H1 (cell line): ENCODE data around the gene AKAP9. TPM values are rescaled to one million over a fixed set of nuclear protein-coding genes. Genes with fewer than 3 reads are reported as not detected.

ENCODE experiments used
- CTCF ChIA-PET: fragments of 300-600 bp; sonication (Branson Sonifier 250); formaldehyde crosslinking; loops from one replicate; lab custom pipeline; 2021; ENCODE audit not compliant: partially characterized antibody; lab: Charles Lee
- POLR2A ChIA-PET: fragments of 300-600 bp; sonication (Branson Sonifier 250); formaldehyde crosslinking; loops from one replicate; lab custom pipeline; 2021; ENCODE audit warnings: inconsistent platforms; ENCODE audit not compliant: partially characterized antibody; lab: Charles Lee
- DNase-seq, 2 experiments: peaks; one replicate each; pipeline versions ENCODE4 v3.0.0 to v3.0.0-alpha.2; 2010 to 2022; ENCODE audit warnings: low spot score in 2 of 2, low read depth in 1 of 2, mixed read lengths in 1 of 2
- FAIRE-seq: peaks from 2 replicates; lab custom pipeline; 2011; peaks lifted over from hg19 to GRCh38; lab: Jason Lieb, UNC
- H2AFZ ChIP-seq: 2 replicates; pipeline ENCODE4 v1.8.1; 2012; ENCODE audit warnings: low read length, inconsistent platforms
- H2AK5ac ChIP-seq: 2 replicates; pipeline ENCODE4 v1.6.1; 2013; ENCODE audit warnings: low read depth, low read length
- H2BK120ac ChIP-seq: replicated peaks from 2 replicates; pipeline ENCODE3; 2013; ENCODE audit warnings: low read depth, low read length, inconsistent platforms
- H2BK12ac ChIP-seq: 2 replicates; pipeline ENCODE4 v1.6.1; 2013; ENCODE audit warnings: low read depth, low read length
- H2BK15ac ChIP-seq: 2 replicates; pipeline ENCODE4 v1.6.1; 2013; ENCODE audit warnings: low read length
- H2BK20ac ChIP-seq: 2 replicates; pipeline ENCODE4 v1.6.1; 2013; ENCODE audit warnings: low read length
- H2BK5ac ChIP-seq: 2 replicates; pipeline ENCODE4 v1.6.1; 2013; ENCODE audit warnings: low read depth, low read length
- H3K14ac ChIP-seq: 2 replicates; pipeline ENCODE4 v1.6.1; 2013; ENCODE audit warnings: inconsistent platforms; ENCODE audit not compliant: insufficient read length
- H3K18ac ChIP-seq: 2 replicates; pipeline ENCODE4 v1.6.1; 2013; ENCODE audit warnings: low read length; ENCODE audit errors: extremely low read depth
- H3K23ac ChIP-seq: 2 replicates; pipeline ENCODE4 v1.6.1; 2013; ENCODE audit warnings: inconsistent platforms; ENCODE audit not compliant: insufficient read length
- H3K23me2 ChIP-seq: 2 replicates; pipeline ENCODE4 v1.6.1; 2013; ENCODE audit warnings: low read depth, low read length
- H3K27ac ChIP-seq: 2 replicates; pipeline ENCODE4 v1.6.1; 2011; ENCODE audit warnings: low read depth, low read length, inconsistent platforms
- H3K27me3 ChIP-seq, 4 experiments: replicated peaks in 1 of 4; 1 replicate in 1 of 4; 2 replicates in 3 of 4; pipeline versions ENCODE4 v1.6.1 to v1.8.1; 2011 to 2013; ENCODE audit warnings: low read length in 3 of 4, mild to moderate bottlenecking in 3 of 4, inconsistent platforms in 2 of 4, mixed read lengths in 2 of 4, moderate library complexity in 1 of 4; ENCODE audit not compliant: control insufficient read depth in 3 of 4, insufficient read depth in 3 of 4; ENCODE audit errors: extremely low read depth in 1 of 4
- H3K36me3 ChIP-seq, 4 experiments: 2 replicates each; pipeline versions ENCODE4 v1.6.1 to v1.8.1; 2011 to 2013; ENCODE audit warnings: mild to moderate bottlenecking in 4 of 4, low read length in 3 of 4, moderate library complexity in 2 of 4, control low read depth in 1 of 4, inconsistent platforms in 1 of 4; ENCODE audit not compliant: insufficient read depth in 4 of 4, control insufficient read depth in 2 of 4
- H3K4ac ChIP-seq: replicated peaks from 2 replicates; pipeline ENCODE3; 2013; ENCODE audit warnings: low read length, low read depth, mixed read lengths, inconsistent platforms; ENCODE audit not compliant: insufficient read length
- H3K4me1 ChIP-seq, 4 experiments: replicated peaks in 1 of 4; 1 replicate in 1 of 4; 2 replicates in 3 of 4; pipeline versions ENCODE4 v1.6.1 to v1.8.1; 2011 to 2013; ENCODE audit warnings: low read length in 3 of 4, inconsistent platforms in 2 of 4, mixed read lengths in 1 of 4; ENCODE audit not compliant: insufficient read depth in 4 of 4, control insufficient read depth in 3 of 4
- H3K4me2 ChIP-seq, 2 experiments: 2 replicates each; pipeline versions ENCODE4 v1.6.1 to v1.8.1; 2011 to 2013; ENCODE audit warnings: low read depth in 2 of 2, low read length in 2 of 2, control low read depth in 1 of 2, inconsistent platforms in 1 of 2, mild to moderate bottlenecking in 1 of 2; ENCODE audit not compliant: insufficient read depth in 1 of 2
- H3K4me3 ChIP-seq, 4 experiments: fragments of 200-600, 300-600 bp in 1 of 4; sonication (generic), shearing (Covaris generic), sonication (Bioruptor Twin) in 1 of 4; 2 replicates each; pipeline versions ENCODE4 v1.5.1 to v1.8.1; 2011 to 2016; ENCODE audit warnings: low read length in 4 of 4, low read depth in 3 of 4, control low read depth in 2 of 4, inconsistent platforms in 2 of 4, mild to moderate bottlenecking in 2 of 4, mixed read lengths in 1 of 4, moderate library complexity in 1 of 4; ENCODE audit not compliant: insufficient read depth in 2 of 4; ENCODE audit errors: extremely low read depth in 1 of 4
- H3K56ac ChIP-seq: replicated peaks from 2 replicates; pipeline ENCODE3; 2013; ENCODE audit warnings: low read depth, mild to moderate bottlenecking, mixed read lengths, low read length, inconsistent platforms; ENCODE audit not compliant: insufficient read length
- H3K79me1 ChIP-seq: 2 replicates; pipeline ENCODE4 v1.6.1; 2013; ENCODE audit warnings: low read depth, low read length, control low read depth
- H3K79me2 ChIP-seq, 2 experiments: 2 replicates each; pipeline versions ENCODE4 v1.6.1 to v1.8.1; 2012 to 2013; ENCODE audit warnings: low read length in 2 of 2, mild to moderate bottlenecking in 2 of 2, inconsistent platforms in 1 of 2; ENCODE audit not compliant: insufficient read depth in 2 of 2, control insufficient read depth in 1 of 2
- H3K9ac ChIP-seq, 4 experiments: replicated peaks in 1 of 4; 1 replicate in 1 of 4; 2 replicates in 3 of 4; pipeline versions ENCODE4 v1.6.1 to v1.8.1; 2011 to 2013; ENCODE audit warnings: low read depth in 3 of 4, low read length in 3 of 4, control low read depth in 2 of 4, mild to moderate bottlenecking in 2 of 4, moderate library complexity in 2 of 4, inconsistent platforms in 1 of 4; ENCODE audit errors: extremely low read depth in 1 of 4
- H3K9me3 ChIP-seq, 2 experiments: 2 replicates each; pipeline versions ENCODE4 v1.6.1 to v1.8.1; 2012 to 2013; ENCODE audit warnings: mild to moderate bottlenecking in 2 of 2, moderate library complexity in 2 of 2, control low read depth in 1 of 2, inconsistent platforms in 1 of 2, low read depth in 1 of 2, low read length in 1 of 2, mixed read lengths in 1 of 2; ENCODE audit not compliant: insufficient read depth in 2 of 2
- H4K20me1 ChIP-seq, 2 experiments: replicated peaks in 1 of 2; 2 replicates each; pipeline versions ENCODE3 to v1.8.1; 2011 to 2013; ENCODE audit warnings: inconsistent platforms in 2 of 2, low read length in 2 of 2, mild to moderate bottlenecking in 1 of 2; ENCODE audit not compliant: insufficient read depth in 2 of 2, control insufficient read depth in 1 of 2
- H4K5ac ChIP-seq: 2 replicates; pipeline ENCODE4 v1.6.1; 2013; ENCODE audit warnings: low read length, low read depth, mixed read lengths, inconsistent platforms; ENCODE audit not compliant: insufficient read length
- H4K8ac ChIP-seq: 2 replicates; pipeline ENCODE4 v1.8.0; 2013; ENCODE audit warnings: mild to moderate bottlenecking, moderate library complexity, low read length, inconsistent platforms; ENCODE audit not compliant: insufficient read depth; ENCODE audit errors: extremely low read depth
- H4K91ac ChIP-seq: replicated peaks from 2 replicates; pipeline ENCODE3; 2013; ENCODE audit warnings: low read length, mixed read lengths, inconsistent platforms; ENCODE audit not compliant: insufficient read length
- JUND ChIP-seq: IDR thresholded peaks from 2 replicates; pipeline ENCODE4 v1.6.1; 2011; ENCODE audit warnings: mild to moderate bottlenecking, improper control_type of control experiment, low read length
- SP2 ChIP-seq: IDR thresholded peaks from 2 replicates; pipeline ENCODE4 v1.6.1; 2012; ENCODE audit warnings: mild to moderate bottlenecking, low read length, inconsistent platforms
- WGBS, 2 experiments: shearing (Covaris generic) in 1 of 2; methylation state at CpG; one replicate each; pipeline versions ENCODE4 v1.1.6 to v1.1.7; 2013 to 2015; ENCODE audit warnings: low lambda C conversion rate in 2 of 2, mixed read lengths in 2 of 2, inconsistent platforms in 1 of 2, low coverage in 1 of 2, missing lambda C conversion rate in 1 of 2; ENCODE audit not compliant: insufficient replicate concordance in 2 of 2, insufficient coverage in 1 of 2, insufficient read length in 1 of 2; ENCODE audit errors: extremely low coverage in 1 of 2, missing lambda C conversion rate in 1 of 2; 5-methylcytosine and 5-hydroxymethylcytosine counted together
- polyA plus RNA-seq, 7 experiments: library from polyadenylated mRNA; depleted of rRNA in 3 of 7; stranded (reverse) in 5 of 7; unstranded in 2 of 7; fragments of >200 nt in 5 of 7; fragments of 200-250 nt in 2 of 7; gene quantifications; 1 replicate in 5 of 7; 2 replicates in 1 of 7; 4 replicates in 1 of 7; pipeline versions ENCODE4 v1.2.1 to v1.2.3, GENCODE V29; 2011 to 2013; ENCODE audit warnings: missing spikeins in 2 of 7, mixed read lengths in 2 of 7
- total RNA-seq: library from RNA; stranded (reverse); fragmentation: NEBNext Ultra II Directional; extraction: Animal tissue kit (Norgen Biotek cat#: 25700); gene quantifications from 2 replicates; pipeline ENCODE4 v1.2.1, GENCODE V29; 2021

AKAP9 gene
- total and polyA plus RNA-seq, 2 of the 8 experiments (the other 6 are each of a cell fraction or from before 2014, with no cell fraction given) = 6.2 to 26.3 TPM

- Histone ChIP-seq H3K23ac (no peak overlapping the region), H3K79me2 (no peaks in the 10 kb centered on the region), H3K4me3 (no peak overlapping the region), H3K4me1 (no peaks in the 10 kb centered on the region), H3K23me2 (no peaks in the 10 kb centered on the region), H2BK5ac (no peak overlapping the region), H3K79me1 (no peaks in the 10 kb centered on the region), H3K36me3 (no peaks in the 10 kb centered on the region; a peak in 1 of 8 replicates), H3K27ac (no peak overlapping the region), H3K9ac (no peak overlapping the region), H3K14ac (no peak overlapping the region), H2BK120ac (no peak overlapping the region), H2BK12ac (no peak overlapping the region), H4K5ac (no peak overlapping the region), H3K18ac (no peak overlapping the region), H4K8ac (no peak overlapping the region), H4K20me1 (no peaks in the 10 kb centered on the region), H4K91ac (no peak overlapping the region), H3K27me3 (no peaks in the 10 kb centered on the region), H3K4me2 (no peak overlapping the region), H3K9me3 (peaks cover 5 to 15% of the 10 kb centered on the region in 2 experiments), H3K4ac (no peak overlapping the region), H2BK20ac (no peak overlapping the region), H2AK5ac (no peak overlapping the region), H3K56ac (no peak overlapping the region), H2BK15ac (no peak overlapping the region), H2AFZ (no peak overlapping the region)
- FAIRE-seq (no peak), DNase-seq (no peak)
- POLR2A ChIA-PET = no interaction called here
- 67% methylated on average over 2 of the region's 2 CpGs; no CpG with 5 or more reads in 1 of the 2 experiments for WGBS, 2 experiments
- CTCF ChIA-PET = interaction anchor here (1.0 to 2.1 kb wide), 2 partner anchors 16 to 63 kb away, joined by 5 read pairs; no protein-coding TSS in a partner anchor
- peak; percentile 35; the same call in 1 of the 2 replicates for TF ChIP-seq JUND
- no peak for TF ChIP-seq SP2
Measured at GRCh38 chr7:91892821-91893340, 47.8 kb upstream of the AKAP9 start.
